ENCODE measurements around the gene IL1RAP.

IL1RAP gene

DNA sequence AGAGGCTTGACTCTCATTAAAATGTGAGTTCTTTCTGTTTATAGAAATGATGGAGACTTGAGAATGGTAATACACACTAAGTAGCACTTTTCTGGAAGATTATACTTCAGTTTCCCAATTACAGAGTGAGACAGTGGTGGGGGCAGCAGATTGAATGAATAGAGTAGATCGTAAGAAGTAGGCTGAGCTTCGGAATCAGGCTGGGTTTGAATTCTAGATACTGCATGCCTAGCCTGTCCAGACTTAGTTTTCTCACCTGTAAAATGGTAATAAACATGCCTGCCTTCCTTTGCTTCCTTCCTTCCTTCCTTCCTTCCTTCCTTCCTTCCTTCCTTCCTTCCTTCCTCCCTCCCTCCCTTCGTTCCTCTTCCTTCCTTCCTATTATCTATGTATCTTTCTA, 8.1 kb downstream of the IL1RAP start:
- DNase-seq (ENCODE audit: low spot score) = no peak
- TF ChIP-seq, protein P1, sequence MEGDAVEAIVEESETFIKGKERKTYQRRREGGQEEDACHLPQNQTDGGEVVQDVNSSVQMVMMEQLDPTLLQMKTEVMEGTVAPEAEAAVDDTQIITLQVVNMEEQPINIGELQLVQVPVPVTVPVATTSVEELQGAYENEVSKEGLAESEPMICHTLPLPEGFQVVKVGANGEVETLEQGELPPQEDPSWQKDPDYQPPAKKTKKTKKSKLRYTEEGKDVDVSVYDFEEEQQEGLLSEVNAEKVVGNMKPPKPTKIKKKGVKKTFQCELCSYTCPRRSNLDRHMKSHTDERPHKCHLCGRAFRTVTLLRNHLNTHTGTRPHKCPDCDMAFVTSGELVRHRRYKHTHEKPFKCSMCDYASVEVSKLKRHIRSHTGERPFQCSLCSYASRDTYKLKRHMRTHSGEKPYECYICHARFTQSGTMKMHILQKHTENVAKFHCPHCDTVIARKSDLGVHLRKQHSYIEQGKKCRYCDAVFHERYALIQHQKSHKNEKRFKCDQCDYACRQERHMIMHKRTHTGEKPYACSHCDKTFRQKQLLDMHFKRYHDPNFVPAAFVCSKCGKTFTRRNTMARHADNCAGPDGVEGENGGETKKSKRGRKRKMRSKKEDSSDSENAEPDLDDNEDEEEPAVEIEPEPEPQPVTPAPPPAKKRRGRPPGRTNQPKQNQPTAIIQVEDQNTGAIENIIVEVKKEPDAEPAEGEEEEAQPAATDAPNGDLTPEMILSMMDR (IDR thresholded peaks at IDR 0.05) = no peak
- Histone ChIP-seq H3K4me3 (no peak overlapping the region), H3K27ac (no peak overlapping the region)

- DNase-seq (ENCODE audit: low spot score) = no peak
- H3K27ac ChIP-seq = no peak overlapping the region
- TF ChIP-seq, protein P1 (IDR thresholded peaks at IDR 0.05) = no peak
- H3K4me3 ChIP-seq = no peak overlapping the region
These were observed 8.8 kb downstream of the IL1RAP start for GRCh38 chr3:190522621-190523222.

DNA sequence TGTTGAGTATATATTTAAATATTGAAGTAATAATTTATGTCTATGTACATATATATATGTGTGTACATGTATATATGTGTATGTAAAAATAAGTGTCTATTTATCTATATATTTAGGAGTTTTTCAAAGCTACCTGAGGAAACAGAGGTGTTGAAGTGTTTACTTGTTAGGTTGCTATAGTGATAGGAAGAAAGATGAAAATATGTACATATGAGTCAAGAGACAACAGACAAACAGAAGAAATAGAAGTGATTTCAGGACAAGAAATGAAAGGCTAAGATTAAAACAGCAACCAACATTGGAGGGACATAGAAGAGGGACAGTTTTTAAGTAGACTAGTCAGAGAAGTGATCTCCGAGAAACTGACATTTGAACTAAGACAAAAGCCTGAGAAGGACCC, 11.1 kb downstream of the IL1RAP start:
- TF ChIP-seq, protein P1 (IDR thresholded peaks at IDR 0.05) = no peak
- Histone ChIP-seq H3K27ac (no peak overlapping the region), H3K4me3 (no peak overlapping the region)
- DNase-seq (ENCODE audit: low spot score) = no peak

- TF ChIP-seq, protein P1 (IDR thresholded peaks at IDR 0.05) = no peak
- no peak for DNase-seq (ENCODE audit: low spot score)
- H3K27ac ChIP-seq = no peak overlapping the region
- no peak overlapping the region for H3K4me3 ChIP-seq
These were observed 11.7 kb downstream of the IL1RAP start for GRCh38 chr3:190525634-190526033.

DNA sequence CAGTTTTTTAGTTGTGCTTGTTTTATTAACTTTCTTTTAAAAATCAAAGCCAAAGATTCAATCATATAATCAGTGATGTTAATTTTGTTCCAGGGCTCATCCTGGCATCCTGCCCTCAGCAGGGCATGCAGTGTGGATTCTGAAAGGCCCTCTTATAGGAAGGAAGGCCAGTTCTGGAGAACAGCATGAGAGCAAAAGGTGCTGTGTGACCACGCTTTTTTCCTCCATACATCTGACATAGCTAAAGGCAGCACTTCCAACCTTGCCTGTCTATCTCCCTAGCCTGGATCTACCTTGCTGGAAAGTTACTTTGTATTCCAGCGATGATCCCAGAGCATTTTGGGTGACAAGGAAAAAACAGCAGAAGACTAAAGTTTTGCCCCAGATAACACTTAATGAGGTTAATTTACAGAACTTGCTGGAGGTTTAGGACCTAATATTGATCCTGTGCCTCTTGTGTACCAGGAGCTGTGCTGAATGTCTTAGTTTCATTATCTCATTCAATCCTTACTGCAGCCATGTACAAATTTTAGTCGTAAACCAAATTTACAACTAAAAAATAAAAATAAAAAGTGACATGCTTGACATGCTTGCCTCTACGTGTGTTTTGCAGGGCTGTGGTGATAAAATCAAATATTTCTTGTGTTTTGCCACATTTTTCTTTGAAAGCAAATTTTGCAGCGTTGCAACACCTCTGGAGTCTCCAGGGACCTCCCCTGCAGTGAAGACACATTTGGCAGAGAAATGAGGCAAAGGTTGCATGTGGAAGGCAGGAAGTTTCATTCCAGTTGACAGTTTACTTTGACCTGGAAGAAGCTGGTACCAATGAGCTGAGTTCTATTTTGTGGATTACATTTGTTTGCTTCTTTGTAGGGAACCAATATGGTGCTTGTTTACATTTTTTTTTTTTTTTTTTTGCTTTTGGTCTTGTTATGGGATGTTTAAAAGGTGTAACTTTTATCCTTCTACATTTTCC, 13.2 kb downstream of the IL1RAP start:
- DNase-seq (ENCODE audit: low spot score) = no peak
- H3K4me3 ChIP-seq = no peak overlapping the region
- H3K27ac ChIP-seq = no peak overlapping the region
- TF ChIP-seq, protein P1 (IDR thresholded peaks at IDR 0.05) = no peak

GRCh38 chr3:190528706-190529105, 14.8 kb downstream of the IL1RAP start:
- Histone ChIP-seq H3K27ac (no peak overlapping the region), H3K4me3 (no peak overlapping the region)
- TF ChIP-seq, protein P1 (IDR thresholded peaks at IDR 0.05) = no peak
- no peak for DNase-seq (ENCODE audit: low spot score)
